KOPT-K1 (cell line): ENCODE data around the gene IQGAP2.

Source experiments
- H3K27ac ChIP-seq: fragments of 200-600 bp; sonication (generic); 2 replicates; pipeline ENCODE4 v1.5.1; 2016; ENCODE audit warnings: antibody characterized with exemption, mild to moderate bottlenecking, low read depth, low read length; ENCODE audit not compliant: poor library complexity, severe bottlenecking
- H3K36me3 ChIP-seq: fragments of 200-600 bp; sonication (generic); 2 replicates; pipeline ENCODE4 v1.5.1; 2017; ENCODE audit warnings: antibody characterized with exemption, mild to moderate bottlenecking, low read length, moderate library complexity; ENCODE audit not compliant: insufficient read depth
- H3K9me3 ChIP-seq: fragments of 200-600 bp; sonication (generic); 2 replicates; pipeline ENCODE4 v1.5.1; 2017; ENCODE audit warnings: antibody characterized with exemption, low read length, mild to moderate bottlenecking; ENCODE audit not compliant: insufficient read depth, poor library complexity, severe bottlenecking

The IQGAP2 gene

DNA sequence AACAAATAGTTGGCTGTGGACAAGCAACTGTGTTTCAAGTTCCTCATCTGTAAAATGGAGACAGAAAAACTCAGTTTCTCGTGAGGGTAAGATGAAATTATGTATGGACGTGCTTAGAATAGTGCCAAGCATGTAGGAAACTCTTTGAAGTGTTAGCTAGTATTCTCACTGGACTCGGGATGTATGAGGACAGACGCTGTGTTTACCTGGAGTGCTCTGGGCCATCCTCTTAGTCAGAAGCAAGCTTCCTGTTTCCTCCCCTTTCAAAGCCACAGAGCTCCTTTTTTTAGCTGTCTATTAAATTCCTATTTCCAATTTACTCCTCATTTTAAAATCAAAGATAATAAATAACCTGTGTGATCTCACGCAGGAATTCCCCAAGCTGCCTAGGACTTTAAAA, 23.8 kb upstream of the IQGAP2 start:
- no peaks in the 10 kb centered on the region for H3K9me3 ChIP-seq
- no peak overlapping the region for H3K27ac ChIP-seq
- no peaks in the 10 kb centered on the region for H3K36me3 ChIP-seq

DNA sequence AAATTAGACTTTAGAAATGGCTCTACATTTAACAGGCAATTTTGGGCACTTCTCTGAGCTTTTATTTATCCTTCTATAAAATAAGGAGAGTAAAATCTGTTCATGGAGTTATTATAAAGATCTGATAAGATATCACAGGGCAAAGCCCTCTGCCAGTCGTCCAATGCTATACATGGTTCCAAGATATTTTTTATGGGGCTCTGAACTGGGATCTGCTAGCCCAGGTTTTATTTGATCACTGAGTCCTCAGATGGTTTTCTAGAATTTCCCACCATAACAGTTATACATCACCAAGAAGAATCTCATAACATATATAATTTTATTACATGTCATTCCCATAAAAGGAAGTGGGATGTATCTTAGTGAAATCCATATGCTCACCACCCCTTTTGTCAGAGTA, 23.2 kb upstream of the IQGAP2 start:
- Histone ChIP-seq H3K36me3 (no peaks in the 10 kb centered on the region), H3K9me3 (no peaks in the 10 kb centered on the region), H3K27ac (no peak overlapping the region)

DNA sequence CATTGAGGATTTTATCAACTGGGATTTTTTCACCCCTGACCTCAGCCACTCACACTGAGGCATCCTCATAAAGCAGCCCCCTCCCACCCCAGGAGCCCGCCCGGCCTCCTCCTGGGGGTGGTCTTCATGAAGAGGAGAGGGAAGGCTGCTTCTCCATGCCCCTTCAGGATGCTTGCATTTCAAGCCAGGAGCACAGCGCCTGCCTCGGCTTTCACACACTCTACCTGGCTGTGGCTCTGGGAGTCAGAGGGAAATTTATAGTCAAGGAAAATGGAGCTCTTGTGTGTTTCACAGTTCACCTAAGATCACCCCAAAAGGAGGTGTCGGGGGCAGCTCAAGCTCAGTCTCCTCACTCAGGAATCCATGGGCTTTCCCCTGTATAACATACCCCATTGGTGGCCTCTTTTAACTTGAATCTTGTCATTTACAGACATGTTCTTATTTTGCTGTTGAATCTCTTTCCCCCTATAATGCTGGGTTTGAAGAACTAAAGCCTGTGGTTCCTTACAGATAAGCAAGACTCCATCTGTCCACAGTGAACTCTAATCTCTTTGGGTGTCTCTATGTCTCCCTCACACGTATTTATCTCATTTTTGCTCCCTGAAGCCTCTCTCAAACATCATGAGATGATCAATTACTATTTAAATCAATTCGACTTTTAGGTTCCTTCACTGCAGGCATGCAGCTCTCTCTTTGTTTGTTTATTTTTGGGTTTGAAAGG, 22.6 kb upstream of the IQGAP2 start:
- no peak overlapping the region for H3K27ac ChIP-seq
- no peaks in the 10 kb centered on the region for H3K36me3 ChIP-seq
- H3K9me3 ChIP-seq = no peaks in the 10 kb centered on the region

DNA sequence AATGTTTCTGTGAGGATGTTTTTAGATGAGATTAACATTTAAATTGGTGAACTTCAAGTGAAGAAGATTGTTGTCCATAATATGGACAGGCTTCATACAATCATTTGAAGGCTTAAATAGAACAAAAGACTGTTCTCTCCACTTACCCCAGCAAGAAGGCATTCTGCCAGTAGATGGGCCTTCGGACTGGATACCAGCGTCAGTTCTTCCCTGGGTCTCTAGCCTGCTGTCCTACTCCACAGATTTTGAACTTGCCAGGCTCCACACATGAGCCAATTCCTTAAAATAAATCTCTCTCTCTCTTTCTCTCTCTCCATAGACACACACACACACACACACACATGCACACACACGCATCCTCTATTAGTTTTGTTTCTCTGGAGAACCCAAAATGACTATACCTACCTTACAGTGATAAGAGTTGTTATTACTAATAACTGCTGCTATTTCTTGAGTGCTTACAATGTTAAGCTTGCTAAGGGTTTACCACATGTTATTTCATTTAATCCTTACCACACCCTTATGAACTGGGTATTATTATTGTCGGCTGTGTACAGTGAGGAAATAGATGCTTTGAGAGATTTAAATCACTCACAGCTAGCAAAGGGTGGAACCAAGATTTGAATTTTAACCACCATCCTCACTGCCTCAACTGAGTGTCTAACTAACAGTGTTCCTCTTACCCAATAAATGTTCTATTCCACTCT, 19.8 kb upstream of the IQGAP2 start:
- Histone ChIP-seq H3K27ac (no peak overlapping the region), H3K36me3 (no peaks in the 10 kb centered on the region), H3K9me3 (no peaks in the 10 kb centered on the region)

DNA sequence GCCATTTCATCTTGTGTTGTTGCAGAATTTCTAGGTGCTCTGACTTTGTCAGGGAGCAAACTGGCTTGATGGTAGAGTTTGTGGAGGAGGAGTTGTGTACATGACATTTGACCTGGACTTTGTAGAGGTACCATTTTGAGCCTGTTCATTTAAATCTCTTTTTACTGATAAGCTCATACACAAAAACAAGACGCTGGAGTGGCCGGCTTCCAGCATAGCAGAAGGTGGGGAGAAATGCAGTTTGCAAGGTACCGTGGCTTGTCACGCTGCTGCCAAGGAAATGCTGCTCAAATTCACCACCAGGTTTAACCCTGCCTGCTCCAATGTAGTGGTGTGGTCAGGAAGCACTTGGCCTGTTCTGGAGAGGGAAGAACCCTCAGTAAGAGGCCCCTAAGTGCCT, 18.9 kb upstream of the IQGAP2 start:
- no peak overlapping the region for H3K27ac ChIP-seq
- H3K9me3 ChIP-seq = no peaks in the 10 kb centered on the region
- H3K36me3 ChIP-seq = no peaks in the 10 kb centered on the region

DNA sequence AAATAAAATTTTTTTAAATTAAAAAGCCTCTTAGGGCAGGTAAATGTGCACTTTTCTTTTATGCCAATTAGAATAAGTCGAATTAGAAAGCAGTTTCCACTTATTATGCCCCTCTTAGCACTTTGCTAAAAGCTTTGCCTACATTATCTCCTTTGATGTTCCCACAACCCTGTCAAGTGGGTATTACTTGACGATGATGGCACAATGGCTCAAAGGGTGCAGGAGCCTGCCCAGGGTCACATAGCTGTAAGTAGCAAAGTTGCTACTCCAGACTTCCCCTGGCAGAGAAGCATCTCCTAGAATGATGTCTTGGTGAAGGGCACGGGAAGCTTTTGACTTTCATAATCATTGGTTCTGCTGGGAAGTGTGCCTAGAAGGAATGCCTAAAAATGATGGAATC, 18.4 kb upstream of the IQGAP2 start:
- H3K9me3 ChIP-seq = no peaks in the 10 kb centered on the region
- H3K36me3 ChIP-seq = no peaks in the 10 kb centered on the region
- no peak overlapping the region for H3K27ac ChIP-seq

DNA sequence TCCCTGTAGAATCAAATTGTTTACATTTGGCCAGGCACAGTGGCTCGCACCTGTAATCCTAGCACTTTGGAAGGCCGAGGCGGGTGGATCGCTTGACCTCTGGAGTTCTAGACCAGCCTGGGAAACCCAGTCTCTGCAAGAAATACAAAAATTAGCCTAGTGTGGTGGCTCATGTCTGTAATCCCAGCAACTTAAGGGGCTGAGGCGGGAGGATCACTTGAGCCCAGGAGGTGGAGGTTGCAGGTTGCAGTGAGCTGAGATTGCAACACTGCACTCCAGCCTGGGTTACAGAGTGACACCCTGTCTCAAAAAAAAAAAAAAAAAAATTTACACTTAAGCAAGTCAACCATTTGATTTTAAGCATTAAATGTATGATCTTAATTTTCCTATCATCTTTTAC, 17.5 kb upstream of the IQGAP2 start:
- Histone ChIP-seq H3K27ac (no peak overlapping the region), H3K9me3 (no peaks in the 10 kb centered on the region), H3K36me3 (no peaks in the 10 kb centered on the region)

DNA sequence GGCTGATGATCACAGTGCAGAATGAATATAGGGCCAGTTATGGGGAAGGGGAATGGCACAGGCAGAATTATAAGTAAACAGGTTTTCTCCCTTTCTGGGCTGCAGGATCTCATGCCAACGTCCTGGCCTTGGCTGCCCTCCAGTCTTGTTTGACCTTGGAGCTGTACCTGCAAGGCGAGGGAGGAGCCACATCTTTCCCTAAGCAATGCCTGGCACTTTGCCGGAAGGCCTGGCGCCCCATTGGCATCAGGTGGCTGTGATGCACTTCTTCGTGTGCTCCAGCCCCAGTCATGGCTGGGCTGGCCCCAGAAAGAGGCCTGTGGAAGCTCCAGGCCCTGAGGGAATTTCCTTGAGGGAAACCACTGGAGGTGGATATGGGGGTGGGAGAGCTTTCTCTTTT, 16.7 kb upstream of the IQGAP2 start:
- Histone ChIP-seq H3K27ac (no peak overlapping the region), H3K36me3 (no peaks in the 10 kb centered on the region)

DNA sequence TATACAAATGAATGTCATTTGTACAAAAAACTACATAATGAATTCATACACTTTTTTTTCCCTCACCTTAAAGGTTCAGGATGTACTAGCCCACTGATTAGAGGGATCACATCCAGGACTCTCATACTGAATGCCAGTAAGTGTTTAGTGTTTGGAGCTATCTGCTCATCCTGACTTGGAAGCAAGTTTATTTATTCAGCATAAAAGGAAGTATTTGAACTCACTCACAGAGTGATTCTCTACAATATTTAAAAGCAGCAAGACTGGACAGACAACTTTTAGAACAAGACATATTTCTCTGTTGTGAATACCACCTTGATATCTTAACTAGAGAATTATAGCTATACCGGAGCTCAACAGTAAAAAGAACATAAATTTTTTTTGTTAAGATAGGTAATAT, 14.8 kb upstream of the IQGAP2 start:
- Histone ChIP-seq H3K27ac (no peak overlapping the region), H3K36me3 (no peaks in the 10 kb centered on the region), H3K9me3 (no peaks in the 10 kb centered on the region)

More for the DNA sequence above, 16.7 kb upstream of the IQGAP2 start:
- H3K9me3 ChIP-seq = no peaks in the 10 kb centered on the region

DNA sequence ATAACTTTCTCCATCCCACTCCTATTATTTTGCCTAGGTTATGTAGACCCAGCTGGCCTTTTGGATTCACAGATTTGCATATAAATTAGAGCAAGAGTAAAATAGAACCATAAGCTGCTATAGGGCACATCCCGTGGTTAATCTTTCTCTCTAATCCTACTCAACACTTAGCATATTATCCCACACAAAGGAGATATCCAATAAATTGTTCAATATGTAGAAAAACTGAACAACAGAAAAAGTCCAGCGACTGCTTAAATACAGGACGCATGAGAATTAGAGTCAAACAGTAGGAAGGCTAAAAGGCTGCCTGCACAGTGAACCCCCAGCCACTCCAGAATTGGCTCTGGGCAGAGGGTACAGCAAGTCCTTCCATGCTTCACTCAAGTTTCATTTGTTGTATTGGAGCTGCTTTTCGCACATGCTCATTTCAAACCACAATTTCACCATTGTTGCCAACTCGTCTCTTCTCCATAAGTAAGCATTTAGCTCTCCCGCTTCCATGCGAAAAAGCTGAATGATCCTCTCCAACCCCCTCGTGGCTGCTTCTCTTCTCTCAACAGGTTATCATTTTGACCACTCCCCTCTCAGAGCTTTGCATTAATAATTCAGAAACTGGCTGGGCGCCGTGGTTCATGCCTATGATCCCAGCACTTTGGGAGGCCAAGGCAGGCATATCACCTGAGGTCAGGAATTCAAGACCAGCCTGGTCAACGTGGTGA, 14.1 kb upstream of the IQGAP2 start:
- no peaks in the 10 kb centered on the region for H3K36me3 ChIP-seq
- no peak overlapping the region for H3K27ac ChIP-seq
- no peaks in the 10 kb centered on the region for H3K9me3 ChIP-seq

DNA sequence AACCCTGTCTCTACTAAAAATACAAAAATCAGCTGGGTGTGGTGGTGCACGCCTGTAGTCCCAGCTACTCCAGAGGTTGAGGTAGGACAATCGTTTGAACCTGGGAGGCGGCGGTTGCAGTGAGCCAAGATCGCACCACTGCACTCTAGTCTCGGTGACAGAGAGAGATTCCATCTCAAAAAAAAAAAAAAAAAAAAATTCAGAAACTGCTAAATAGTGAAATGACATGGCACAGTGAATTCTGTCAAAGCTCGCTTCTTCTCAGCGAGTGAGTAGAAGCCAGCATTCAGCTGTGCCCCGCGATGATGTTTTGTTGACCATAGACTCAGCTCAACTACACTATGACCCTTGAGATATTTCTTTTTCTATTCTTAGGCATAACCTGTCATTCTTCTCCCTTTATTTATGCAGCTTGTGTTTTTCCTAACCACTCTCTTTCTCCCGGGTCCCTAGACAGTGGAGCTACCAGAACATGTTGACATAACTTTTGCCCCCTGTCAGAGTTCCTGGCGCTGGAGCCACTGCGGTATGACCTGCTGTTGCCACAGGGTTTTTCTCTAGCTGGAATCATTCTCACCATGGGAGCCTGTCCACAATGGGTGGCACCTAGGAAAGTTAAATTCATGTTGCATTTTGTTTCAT, 13.5 kb upstream of the IQGAP2 start:
- Histone ChIP-seq H3K9me3 (no peaks in the 10 kb centered on the region), H3K36me3 (no peaks in the 10 kb centered on the region), H3K27ac (peak overlapping the region; percentile 71)

DNA sequence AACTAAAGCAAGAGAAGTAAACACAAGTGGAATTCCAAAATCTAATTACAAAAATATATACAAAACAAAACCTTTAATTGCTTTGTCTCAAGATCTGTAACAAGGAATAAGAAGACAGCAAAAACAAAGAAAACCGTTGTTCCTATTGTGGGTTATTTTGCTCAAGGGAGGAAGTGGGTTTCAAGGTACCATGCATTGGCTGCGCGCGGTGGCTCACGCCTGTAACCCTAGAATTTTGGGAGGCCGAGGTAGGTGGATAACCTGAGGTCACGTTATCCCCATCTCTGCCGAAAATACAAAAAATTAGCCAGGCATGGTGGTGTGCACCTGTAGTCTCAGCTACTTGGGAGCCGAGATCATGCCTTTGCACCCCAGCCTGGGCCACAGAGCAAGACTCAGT, 12.1 kb upstream of the IQGAP2 start:
- Histone ChIP-seq H3K9me3 (no peaks in the 10 kb centered on the region), H3K36me3 (no peaks in the 10 kb centered on the region), H3K27ac (peak overlapping the region; percentile 71)

DNA sequence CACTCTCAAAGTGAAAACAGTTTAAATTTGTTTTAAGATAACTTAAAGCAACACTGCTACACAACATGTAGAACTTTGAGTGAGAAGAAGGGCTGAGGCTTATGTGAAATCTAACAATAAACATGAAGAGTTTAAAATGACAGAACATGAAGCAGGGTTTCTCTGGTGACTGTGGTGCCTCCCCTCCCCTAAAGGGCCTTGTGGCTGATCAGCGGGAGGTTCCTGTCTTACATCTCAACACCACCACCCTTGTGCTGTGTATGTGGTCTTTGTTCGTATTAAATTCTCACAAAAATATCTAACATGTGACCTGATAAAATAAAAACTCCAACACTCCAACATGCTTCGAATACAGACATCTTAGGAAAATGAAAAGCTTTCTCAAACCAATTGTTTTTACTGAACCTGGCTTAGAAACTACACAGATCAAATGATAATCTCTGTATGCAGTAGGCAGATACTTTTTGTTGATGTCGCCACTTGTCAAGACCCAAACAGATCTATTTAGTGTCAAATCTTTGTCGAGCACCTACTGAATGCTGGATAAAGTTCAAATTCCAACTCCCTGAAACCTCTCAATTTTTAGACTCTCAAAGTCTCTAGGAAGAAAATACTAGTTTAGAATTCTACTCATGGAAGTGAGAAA, 9.9 kb upstream of the IQGAP2 start:
- Histone ChIP-seq H3K27ac (peak overlapping the region; percentile 60), H3K9me3 (no peaks in the 10 kb centered on the region), H3K36me3 (no peaks in the 10 kb centered on the region)

DNA sequence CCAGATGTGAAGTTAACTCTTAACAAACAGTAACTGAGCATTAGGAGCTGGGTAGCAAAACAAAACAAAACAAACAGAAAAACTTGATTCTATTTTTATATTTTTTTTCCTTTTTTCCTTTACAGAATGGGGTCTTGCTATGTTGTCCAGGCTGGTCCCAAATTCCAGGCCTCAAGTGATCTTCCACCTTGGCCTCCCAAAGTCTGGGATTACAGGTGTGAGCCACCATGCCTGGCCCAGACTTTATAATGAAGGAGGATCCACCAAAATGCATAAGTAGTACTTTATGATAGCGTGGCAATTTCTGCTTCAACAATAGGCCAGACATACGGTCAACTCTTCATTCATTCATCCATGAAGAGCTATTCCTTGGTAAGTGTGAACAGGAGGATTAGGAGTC, 5.9 kb upstream of the IQGAP2 start:
- H3K9me3 ChIP-seq = no peaks in the 10 kb centered on the region
- H3K27ac ChIP-seq = no peak overlapping the region
- no peaks in the 10 kb centered on the region for H3K36me3 ChIP-seq

DNA sequence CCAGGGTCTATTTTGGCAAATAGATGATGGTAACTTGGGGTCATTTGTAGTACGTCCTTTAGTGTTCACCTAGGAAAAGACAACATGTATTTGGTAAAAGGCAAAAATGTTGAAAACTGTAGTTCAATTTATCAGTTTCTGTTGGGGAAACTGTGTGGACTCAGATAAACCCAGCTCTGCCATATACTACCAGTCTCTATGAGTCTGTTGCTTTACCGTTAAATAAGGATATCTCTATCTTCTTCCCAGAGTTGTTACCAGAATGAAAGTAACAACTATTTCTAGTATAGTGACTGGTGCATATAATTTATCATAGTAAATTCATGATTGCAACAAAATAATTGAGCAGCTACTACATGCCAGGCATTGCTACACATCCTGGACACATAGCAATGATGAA, 3.8 kb upstream of the IQGAP2 start:
- H3K36me3 ChIP-seq = no peaks in the 10 kb centered on the region
- no peak overlapping the region for H3K27ac ChIP-seq
- H3K9me3 ChIP-seq = no peaks in the 10 kb centered on the region
